Lower leg skin (tissue), 3 donors: ENCODE measurements around the gene TOPAZ1.

Experiments used
- CTCF ChIP-seq, 3 donors: fragments of 450-650 bp; IDR thresholded peaks; one replicate each; pipeline ENCODE4 v1.5.1; 2016; ENCODE audit warnings: antibody characterized with exemption in 3 of 3, mild to moderate bottlenecking in 3 of 3, moderate library complexity in 2 of 3
- POLR2A ChIP-seq, 2 donors: fragments of 450-650 bp; IDR thresholded peaks; one replicate each; pipeline ENCODE4 v1.6.1; 2016 to 2017; ENCODE audit warnings: antibody characterized with exemption in 2 of 2, mild to moderate bottlenecking in 1 of 2, moderate library complexity in 1 of 2

GRCh38 chr3:44198284-44199269, 43.1 kb upstream of the TOPAZ1 start:
- TF ChIP-seq CTCF (IDR thresholded peaks at IDR 0.05) (no peak), POLR2A (IDR thresholded peaks at IDR 0.05) (no peak)
